ENCODE results near the gene TM4SF5.

Gene TM4SF5

GRCh38 chr17:4739122-4740024 is 32.3 kb upstream of the TM4SF5 start, which contains the start of the genes CXCL16 and ZMYND15:
TSS of gene CXCL16 (minus strand) at chr17:4739928. CDS start at chr17:4739339, 589 bp downstream.
TSS of gene ZMYND15 (plus strand) at chr17:4739833. CDS start at chr17:4740549, 716 bp downstream.
- Histone ChIP-seq H3K27ac (peak within 1 kb of the TSS; percentile 66 to 69), H3K27me3 (peaks cover 0 to 10% of the 10 kb centered on the region in 2 donors), H3K4me3 (peak within 1 kb of the TSS; percentile 68 to 83), H3K36me3 (peaks cover 0 to 9% (median 0%) of the 10 kb centered on the region in 3 donors), H3K9me3 (no peaks in the 10 kb centered on the region), H3K4me1 (peaks cover 0 to 14% (median 11%) of the 10 kb centered on the region in 4 donors)
- TF ChIP-seq CTCF (IDR thresholded peaks at IDR 0.05), result no peak
- DNase-seq, result peak; percentile 51 to 78
- intact Hi-C loops (cut with DNase I; ENCODE audit: low total_unique reads), result no loop called here

GRCh38 chr17:4740025-4740351 is 31.7 kb upstream of the TM4SF5 start:
- Histone ChIP-seq H3K27me3 (peaks cover 0 to 16% of the 10 kb centered on the region in 2 donors), H3K9me3 (no peaks in the 10 kb centered on the region), H3K4me1 (peaks cover 0 to 14% (median 12%) of the 10 kb centered on the region in 4 donors), H3K4me3 (peak overlapping the region; percentile 68 to 83), H3K27ac (peak overlapping the region; percentile 66 to 69), H3K36me3 (peaks cover 0 to 5% (median 0%) of the 10 kb centered on the region in 3 donors)
- no peak for TF ChIP-seq CTCF (IDR thresholded peaks at IDR 0.05)
- DNase-seq, result no peak
- intact Hi-C loops (cut with DNase I; ENCODE audit: low total_unique reads), result no loop called here

GRCh38 chr17:4740584-4740983 is 31.1 kb upstream of the TM4SF5 start:
- no peak for DNase-seq
- Histone ChIP-seq H3K27ac (no peak overlapping the region), H3K27me3 (peaks cover 0 to 22% of the 10 kb centered on the region in 2 donors), H3K4me1 (peaks cover 0 to 16% (median 15%) of the 10 kb centered on the region in 4 donors), H3K4me3 (no peak overlapping the region), H3K9me3 (no peaks in the 10 kb centered on the region), H3K36me3 (no peaks in the 10 kb centered on the region)
- no peak for TF ChIP-seq CTCF (IDR thresholded peaks at IDR 0.05)
- intact Hi-C loops (cut with DNase I; ENCODE audit: low total_unique reads), result no loop called here

GRCh38 chr17:4741544-4741943 is 30.1 kb upstream of the TM4SF5 start:
- intact Hi-C loops (cut with DNase I; ENCODE audit: low total_unique reads), result no loop called here

GRCh38 chr17:4742133-4742532 is 29.6 kb upstream of the TM4SF5 start:
- intact Hi-C loops (cut with DNase I; ENCODE audit: low total_unique reads), result no loop called here
- no peak for TF ChIP-seq CTCF (IDR thresholded peaks at IDR 0.05)
- H3K27ac ChIP-seq, result no peak overlapping the region
- H3K4me3 ChIP-seq, result no peak overlapping the region
- peaks cover 0 to 33% of the 10 kb centered on the region in 2 donors for H3K27me3 ChIP-seq
- H3K9me3 ChIP-seq, result no peaks in the 10 kb centered on the region
- H3K36me3 ChIP-seq, result no peaks in the 10 kb centered on the region
- peaks cover 0 to 18% (median 16%) of the 10 kb centered on the region in 4 donors for H3K4me1 ChIP-seq
- no peak for DNase-seq

More at GRCh38 chr17:4741544-4741943, 30.1 kb upstream of the TM4SF5 start:
- DNase-seq, result no peak
- Histone ChIP-seq H3K27ac (no peak overlapping the region), H3K9me3 (no peaks in the 10 kb centered on the region), H3K4me3 (no peak overlapping the region), H3K36me3 (no peaks in the 10 kb centered on the region), H3K4me1 (peaks cover 0 to 18% (median 16%) of the 10 kb centered on the region in 4 donors), H3K27me3 (peaks cover 0 to 32% of the 10 kb centered on the region in 2 donors)
- TF ChIP-seq CTCF (IDR thresholded peaks at IDR 0.05), result no peak

All from tibial artery (tissue), 4 donors.